Testis (tissue), 3 donors: ENCODE measurements around the gene DST. TPM values are rescaled to one million over a fixed set of nuclear protein-coding genes. Genes with fewer than 3 reads are reported as not detected.

Experiments
- DNase-seq: peaks from one replicate; pipeline ENCODE4 v3.0.0-alpha.2; 2019
- H3K27ac ChIP-seq, 2 donors: fragments of 200-600 bp; sonication (generic); one replicate each; pipeline ENCODE4 v1.5.1; 2019
- H3K27me3 ChIP-seq: fragments of 200-600 bp; sonication (generic); one replicate; pipeline ENCODE4 v1.5.1; 2019
- H3K36me3 ChIP-seq: fragments of 200-600 bp; sonication (generic); one replicate; pipeline ENCODE4 v1.5.1; 2017; ENCODE audit warnings: low read depth; ENCODE audit errors: missing control alignments
- H3K4me1 ChIP-seq: fragments of 200-600 bp; sonication (generic); one replicate; pipeline ENCODE4 v1.5.1; 2019
- H3K4me3 ChIP-seq, 2 donors: fragments of 200-600 bp; sonication (generic); one replicate each; pipeline ENCODE4 v1.5.1; 2017 to 2019
- H3K9me3 ChIP-seq: fragments of 200-600 bp; sonication (generic); one replicate; pipeline ENCODE4 v1.5.1; 2017
- POLR2A ChIP-seq: fragments of 450-650 bp; IDR thresholded peaks from one replicate; pipeline ENCODE4 v1.6.1; 2017; ENCODE audit warnings: antibody characterized with exemption, mild to moderate bottlenecking, moderate library complexity
- WGBS, 2 donors: methylation state at CpG; one replicate each; pipeline ENCODE4 v1.1.5; 2018; 5-methylcytosine and 5-hydroxymethylcytosine counted together
- intact Hi-C: fragments of 100-400 bp; cut with DNase I; formaldehyde crosslinking; loops from one replicate; pipeline ENCODE4 v1.15.1; 2023; ENCODE audit warnings: low total_unique reads
- polyA plus RNA-seq: library from polyadenylated mRNA; stranded (reverse); fragments of 350-450 nt; fragmentation: Illumina TruSeq; extraction: RNeasy Lipid Tissue Mini Kit (QIAGEN cat#74804); gene quantifications from one replicate; pipeline ENCODE4 v1.2.3, GENCODE V29; 2014; ENCODE audit warnings: low read depth, low replicate concordance; ENCODE audit not compliant: insufficient read depth
- total RNA-seq, 2 donors: library from RNA; depleted of rRNA; stranded (reverse); fragments of >200 nt; gene quantifications; one replicate each; pipeline ENCODE4 v1.2.3, GENCODE V29; 2016
- TF ChIP-seq, protein P1 (sequence below), 3 experiments: fragments of 450-650 bp in 2 of 3; fragments of 200-600 bp in 1 of 3; sonication (generic) in 1 of 3; IDR thresholded peaks; one replicate each; pipeline ENCODE4 v1.5.1; 2016 to 2019; ENCODE audit warnings: antibody characterized with exemption in 3 of 3, mild to moderate bottlenecking in 2 of 3, moderate library complexity in 1 of 3

The DST gene
- total and polyA plus RNA-seq, 3 donors from 2014 or later: 94.8 to 221 (median 175) TPM

DNA sequence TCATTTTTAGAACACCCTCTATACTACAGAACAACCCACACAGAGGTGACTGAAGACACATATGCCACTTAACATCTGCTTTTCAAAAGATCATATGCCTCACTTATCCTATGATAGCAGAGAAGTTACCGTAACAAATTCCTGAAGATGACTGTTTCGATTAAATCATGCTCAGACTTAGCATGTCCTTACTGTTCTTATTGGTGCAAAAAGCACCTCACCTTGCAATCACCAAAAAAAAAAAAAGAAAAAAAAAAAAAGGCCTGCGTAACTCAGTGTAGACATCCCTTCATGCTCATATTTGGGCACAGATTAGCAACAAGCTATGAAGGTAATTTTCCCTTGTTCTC, 17.7 kb upstream of the DST start:
- no peak for TF ChIP-seq POLR2A
- TF ChIP-seq, protein P1, sequence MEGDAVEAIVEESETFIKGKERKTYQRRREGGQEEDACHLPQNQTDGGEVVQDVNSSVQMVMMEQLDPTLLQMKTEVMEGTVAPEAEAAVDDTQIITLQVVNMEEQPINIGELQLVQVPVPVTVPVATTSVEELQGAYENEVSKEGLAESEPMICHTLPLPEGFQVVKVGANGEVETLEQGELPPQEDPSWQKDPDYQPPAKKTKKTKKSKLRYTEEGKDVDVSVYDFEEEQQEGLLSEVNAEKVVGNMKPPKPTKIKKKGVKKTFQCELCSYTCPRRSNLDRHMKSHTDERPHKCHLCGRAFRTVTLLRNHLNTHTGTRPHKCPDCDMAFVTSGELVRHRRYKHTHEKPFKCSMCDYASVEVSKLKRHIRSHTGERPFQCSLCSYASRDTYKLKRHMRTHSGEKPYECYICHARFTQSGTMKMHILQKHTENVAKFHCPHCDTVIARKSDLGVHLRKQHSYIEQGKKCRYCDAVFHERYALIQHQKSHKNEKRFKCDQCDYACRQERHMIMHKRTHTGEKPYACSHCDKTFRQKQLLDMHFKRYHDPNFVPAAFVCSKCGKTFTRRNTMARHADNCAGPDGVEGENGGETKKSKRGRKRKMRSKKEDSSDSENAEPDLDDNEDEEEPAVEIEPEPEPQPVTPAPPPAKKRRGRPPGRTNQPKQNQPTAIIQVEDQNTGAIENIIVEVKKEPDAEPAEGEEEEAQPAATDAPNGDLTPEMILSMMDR (IDR thresholded peaks at IDR 0.05): no peak
- DNase-seq: no peak
- no peaks in the 10 kb centered on the region for H3K36me3 ChIP-seq
- H3K27me3 ChIP-seq: no peaks in the 10 kb centered on the region
- H3K27ac ChIP-seq: no peak overlapping the region
- H3K9me3 ChIP-seq: no peaks in the 10 kb centered on the region
- whole genome bisulfite sequencing, 2 donors: 88 to 91% methylated on average over 3 of the region's 3 CpGs
- H3K4me1 ChIP-seq: no peaks in the 10 kb centered on the region
- H3K4me3 ChIP-seq: no peak overlapping the region
- intact Hi-C loops: no loop called here

DNA sequence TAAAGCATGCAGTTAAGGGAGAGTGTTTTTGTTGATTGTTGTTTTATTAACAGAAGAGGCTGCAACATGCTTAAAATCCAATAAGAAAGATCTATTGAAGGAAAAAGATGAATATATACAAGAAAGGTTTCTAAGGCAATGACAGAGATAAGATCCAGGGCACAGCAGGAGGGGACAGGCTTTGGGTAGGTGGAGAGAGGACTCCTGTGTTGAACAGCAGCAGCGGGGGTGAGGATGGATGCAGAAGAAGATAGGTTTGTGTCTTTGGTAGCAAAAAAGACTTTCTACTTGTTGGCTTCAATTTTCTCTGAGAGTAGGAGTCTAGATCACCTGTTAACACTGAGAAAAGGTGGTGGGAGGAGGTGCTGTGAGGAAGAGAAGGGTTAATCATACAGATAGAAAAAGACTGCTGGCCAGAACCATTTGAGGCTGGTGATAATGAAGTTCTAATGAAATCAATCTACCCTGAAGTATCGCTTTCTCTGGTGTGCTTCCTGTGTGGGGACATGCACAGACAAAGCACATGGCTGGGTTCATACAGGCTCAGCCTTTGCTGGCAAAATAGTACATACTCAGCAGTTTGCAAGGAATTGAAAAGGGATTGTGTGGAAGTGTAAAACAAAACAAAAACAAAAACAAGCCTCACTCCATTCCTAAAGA, 17.2 kb upstream of the DST start:
- no peaks in the 10 kb centered on the region for H3K4me1 ChIP-seq
- no peaks in the 10 kb centered on the region for H3K27me3 ChIP-seq
- DNase-seq: no peak
- no peaks in the 10 kb centered on the region for H3K36me3 ChIP-seq
- H3K9me3 ChIP-seq: no peaks in the 10 kb centered on the region
- intact Hi-C loops: no loop called here
- 70 to 82% methylated on average over 2 of the region's 2 CpGs for WGBS, 2 donors
- H3K4me3 ChIP-seq: no peak overlapping the region
- H3K27ac ChIP-seq: no peak overlapping the region
- no peak for TF ChIP-seq POLR2A
- TF ChIP-seq, protein P1 (IDR thresholded peaks at IDR 0.05): no peak

GRCh38 chr6:56658326-56658725, 15.6 kb upstream of the DST start:
- Histone ChIP-seq H3K4me3 (no peak overlapping the region), H3K27ac (no peak overlapping the region), H3K36me3 (no peaks in the 10 kb centered on the region), H3K27me3 (no peaks in the 10 kb centered on the region), H3K4me1 (no peaks in the 10 kb centered on the region), H3K9me3 (no peaks in the 10 kb centered on the region)
- DNase-seq: no peak
- 93 to 95% methylated on average over 5 of the region's 5 CpGs for WGBS, 2 donors
- intact Hi-C loops: no loop called here
- no peak for TF ChIP-seq POLR2A
- TF ChIP-seq, protein P1 (IDR thresholded peaks at IDR 0.05): no peak

GRCh38 chr6:56657354-56657753, 14.7 kb upstream of the DST start:
- H3K36me3 ChIP-seq: no peaks in the 10 kb centered on the region
- intact Hi-C loops: no loop called here
- H3K27me3 ChIP-seq: no peaks in the 10 kb centered on the region
- no peaks in the 10 kb centered on the region for H3K4me1 ChIP-seq
- H3K4me3 ChIP-seq: no peak overlapping the region
- TF ChIP-seq, protein P1 (IDR thresholded peaks at IDR 0.05): no peak
- TF ChIP-seq POLR2A: no peak
- H3K27ac ChIP-seq: no peak overlapping the region
- H3K9me3 ChIP-seq: no peaks in the 10 kb centered on the region
- 85 to 92% methylated on average over 3 of the region's 3 CpGs for WGBS, 2 donors
- no peak for DNase-seq

- no peak for DNase-seq
- no peak overlapping the region for H3K4me3 ChIP-seq
- no peak overlapping the region for H3K27ac ChIP-seq
- H3K27me3 ChIP-seq: no peaks in the 10 kb centered on the region
- no peaks in the 10 kb centered on the region for H3K9me3 ChIP-seq
- H3K36me3 ChIP-seq: no peaks in the 10 kb centered on the region
- no peaks in the 10 kb centered on the region for H3K4me1 ChIP-seq
- TF ChIP-seq, protein P1 (IDR thresholded peaks at IDR 0.05): no peak
- TF ChIP-seq POLR2A: no peak
- intact Hi-C loops: no loop called here
These were observed 13.8 kb upstream of the DST start for GRCh38 chr6:56656466-56656865.
